DMS79 treated with DMSO at 0.1 percent for 48 hours (cell line): ENCODE data around the gene LCP2.

Source experiments
- DNase-seq: peaks from one replicate; lab custom pipeline; 2025; lab: John Stamatoyannopoulos, UW

The LCP2 gene

GRCh38 chr5:170216257-170216864, 81.2 kb downstream of the LCP2 start:
- no peak for DNase-seq

GRCh38 chr5:170211575-170212334, 85.8 kb downstream of the LCP2 start:
- no peak for DNase-seq

GRCh38 chr5:170206958-170207357, 90.6 kb downstream of the LCP2 start:
- no peak for DNase-seq

- DNase-seq = no peak
These were observed 91.4 kb downstream of the LCP2 start for GRCh38 chr5:170206216-170206615.

- DNase-seq = no peak
These were observed 93.4 kb downstream of the LCP2 start for GRCh38 chr5:170204202-170204601.

GRCh38 chr5:170202117-170202516, 95.5 kb downstream of the LCP2 start:
- DNase-seq = no peak

GRCh38 chr5:170201311-170201710, 96.3 kb downstream of the LCP2 start:
- DNase-seq = no peak

GRCh38 chr5:170200876-170201275, 96.7 kb downstream of the LCP2 start:
- no peak for DNase-seq
